Spleen (tissue), 7 donors: ENCODE measurements around the gene PNRC2.

ENCODE experiments used
- CTCF ChIP-seq, 11 experiments: fragments of 200-600 bp in 7 of 11; fragments of 450-650 bp in 4 of 11; sonication (generic) in 4 of 11; IDR thresholded peaks in 8 of 11; conservative IDR thresholded peaks in 3 of 11; 1 replicate in 7 of 11; 2 replicates in 4 of 11; pipeline versions ENCODE4 v1.4.0 to v1.8.0; 2016 to 2021; ENCODE audit warnings: antibody characterized with exemption in 11 of 11, inconsistent platforms in 4 of 11, mild to moderate bottlenecking in 1 of 11
- POLR2A ChIP-seq, 3 donors: fragments of 450-650 bp; IDR thresholded peaks; one replicate each; pipeline ENCODE4 v1.5.1; 2017; ENCODE audit warnings: antibody characterized with exemption in 3 of 3, mild to moderate bottlenecking in 1 of 3
- POLR2AphosphoS5 ChIP-seq, 3 donors: sonication (generic); formaldehyde crosslinking; IDR thresholded peaks; one replicate each; pipeline ENCODE4 v1.5.1; 2017; ENCODE audit warnings: antibody characterized with exemption in 3 of 3
- donor health status: DM: no; HTN: no; CAD: no; lungs with moderate emphysema.
- donor health status: DM: no; HTN: no; CAD: no.
- donor health status: DM: no; HTN: no; CAD: no.

- TF ChIP-seq CTCF (IDR thresholded peaks at IDR 0.05 in 8 of 11, conservative IDR thresholded peaks at IDR 0.05 in 3 of 11) (no peak), POLR2AphosphoS5 (IDR thresholded peaks at IDR 0.05) (peak in 1 of 3 donors; percentile 53), POLR2A (IDR thresholded peaks at IDR 0.05) (no peak)
Observed at GRCh38 chr1:23910144-23910543, 49.5 kb upstream of the PNRC2 start.
